ENCODE data around the gene SPRR4.

DNA sequence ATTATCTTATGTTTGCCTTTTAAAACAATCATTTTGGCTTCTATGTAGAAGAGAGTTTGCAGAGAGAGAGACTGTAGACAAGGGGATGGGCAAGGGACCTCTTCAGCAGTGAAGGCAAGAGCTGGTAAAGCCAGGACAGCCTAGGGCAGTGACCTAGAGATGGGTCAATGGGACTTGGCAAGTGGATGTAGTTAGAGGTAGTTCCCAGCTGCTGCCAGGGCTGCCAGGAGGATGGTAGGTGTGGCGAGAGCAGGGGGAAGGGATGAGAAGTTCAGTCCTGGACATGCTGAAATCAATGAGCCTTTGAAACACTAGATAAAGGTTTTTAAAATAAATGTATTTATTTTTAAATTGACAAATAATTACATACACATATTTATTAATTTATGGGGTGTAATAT lies 29.8 kb upstream of the SPRR4 start:
- TF ChIP-seq, protein P1, sequence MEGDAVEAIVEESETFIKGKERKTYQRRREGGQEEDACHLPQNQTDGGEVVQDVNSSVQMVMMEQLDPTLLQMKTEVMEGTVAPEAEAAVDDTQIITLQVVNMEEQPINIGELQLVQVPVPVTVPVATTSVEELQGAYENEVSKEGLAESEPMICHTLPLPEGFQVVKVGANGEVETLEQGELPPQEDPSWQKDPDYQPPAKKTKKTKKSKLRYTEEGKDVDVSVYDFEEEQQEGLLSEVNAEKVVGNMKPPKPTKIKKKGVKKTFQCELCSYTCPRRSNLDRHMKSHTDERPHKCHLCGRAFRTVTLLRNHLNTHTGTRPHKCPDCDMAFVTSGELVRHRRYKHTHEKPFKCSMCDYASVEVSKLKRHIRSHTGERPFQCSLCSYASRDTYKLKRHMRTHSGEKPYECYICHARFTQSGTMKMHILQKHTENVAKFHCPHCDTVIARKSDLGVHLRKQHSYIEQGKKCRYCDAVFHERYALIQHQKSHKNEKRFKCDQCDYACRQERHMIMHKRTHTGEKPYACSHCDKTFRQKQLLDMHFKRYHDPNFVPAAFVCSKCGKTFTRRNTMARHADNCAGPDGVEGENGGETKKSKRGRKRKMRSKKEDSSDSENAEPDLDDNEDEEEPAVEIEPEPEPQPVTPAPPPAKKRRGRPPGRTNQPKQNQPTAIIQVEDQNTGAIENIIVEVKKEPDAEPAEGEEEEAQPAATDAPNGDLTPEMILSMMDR (IDR thresholded peaks at IDR 0.05) = no peak
- no peak for TF ChIP-seq EP300 (IDR thresholded peaks at IDR 0.05)

Measured in ovary (tissue), 3 donors.